Stimulated activated CD8-positive, alpha-beta memory T cell treated with anti-CD3 and anti-CD28 coated beads, Interleukin-15, amount 100 ng/mL, for 48 hours (primary cell): Measurements from ENCODE around the gene TAS2R60.
"Not testable (repeated sequence)": the region's sequence is repeated elsewhere in the genome, so short reads cannot be mapped to it uniquely, and the experiment has no call there.

Experiments used
- DNase-seq, 2 donors: peaks; one replicate each; pipeline ENCODE4 v3.0.0-alpha.2; 2020; ENCODE audit warnings: low read depth in 2 of 2

The TAS2R60 gene, protein sequence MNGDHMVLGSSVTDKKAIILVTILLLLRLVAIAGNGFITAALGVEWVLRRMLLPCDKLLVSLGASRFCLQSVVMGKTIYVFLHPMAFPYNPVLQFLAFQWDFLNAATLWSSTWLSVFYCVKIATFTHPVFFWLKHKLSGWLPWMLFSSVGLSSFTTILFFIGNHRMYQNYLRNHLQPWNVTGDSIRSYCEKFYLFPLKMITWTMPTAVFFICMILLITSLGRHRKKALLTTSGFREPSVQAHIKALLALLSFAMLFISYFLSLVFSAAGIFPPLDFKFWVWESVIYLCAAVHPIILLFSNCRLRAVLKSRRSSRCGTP

GRCh38 chr7:143443153-143443552 lies at the start of gene TAS2R60:
TAS2R60 (plus strand) TSS chr7:143443453; CDS start chr7:143443453, 0 bp downstream.
- DNase-seq, result no peak

- no peak for DNase-seq
These were observed 49.2 kb upstream of the TAS2R60 start for GRCh38 chr7:143394068-143394467.

DNA sequence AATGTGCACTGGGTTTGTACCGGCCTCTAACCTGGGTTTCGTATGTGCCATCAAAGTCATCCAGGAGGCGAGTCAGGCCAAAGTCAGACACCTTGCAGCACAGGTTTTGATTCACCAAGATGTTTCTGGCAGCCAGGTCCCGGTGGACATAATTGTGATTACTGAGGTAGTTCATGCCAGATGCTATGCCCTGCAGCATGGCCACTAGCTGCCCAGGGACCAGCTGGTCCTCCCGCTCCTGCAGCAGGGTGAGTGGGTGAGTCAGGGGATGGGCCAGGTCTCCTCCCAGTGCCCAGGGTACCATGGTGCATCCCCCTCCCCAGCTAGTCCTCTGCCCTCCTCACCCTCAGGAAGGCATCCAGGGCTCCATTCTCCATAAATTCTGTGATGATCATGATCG lies 48.5 kb upstream of the TAS2R60 start:
- no peak for DNase-seq

GRCh38 chr7:143395187-143396149 lies 47.8 kb upstream of the TAS2R60 start:
- DNase-seq, result no peak

- DNase-seq, result no peak
These were observed 47.1 kb upstream of the TAS2R60 start for GRCh38 chr7:143396182-143396581.

GRCh38 chr7:143396625-143397556 lies 46.4 kb upstream of the TAS2R60 start:
- no peak for DNase-seq

- no peak for DNase-seq
These were observed 45.3 kb upstream of the TAS2R60 start for GRCh38 chr7:143397710-143398530.

DNA sequence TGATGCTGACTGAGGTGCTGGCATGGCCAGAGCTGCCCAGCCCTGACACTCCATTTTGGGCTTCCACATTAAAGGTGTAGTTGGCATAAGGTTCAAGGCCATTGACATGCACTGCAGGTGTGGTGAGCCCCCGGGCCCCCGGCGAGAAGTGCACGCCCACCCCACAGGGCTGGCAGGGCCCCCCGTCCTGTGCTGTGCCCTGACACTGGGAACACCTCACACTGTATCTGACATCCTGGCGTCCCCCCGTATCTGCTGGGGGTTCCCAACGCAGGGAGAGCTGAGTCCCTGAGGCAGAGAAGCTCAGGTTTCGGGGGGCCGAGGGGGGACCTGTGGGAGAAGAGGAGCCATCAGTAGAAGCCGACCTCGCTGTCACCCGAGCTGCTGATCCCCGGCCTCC lies 44.6 kb upstream of the TAS2R60 start:
- no peak for DNase-seq

- DNase-seq, result no peak
These were observed 44.1 kb upstream of the TAS2R60 start for GRCh38 chr7:143399151-143399550.

- DNase-seq, result no peak
These were observed 43.6 kb upstream of the TAS2R60 start for GRCh38 chr7:143399642-143400041.

- DNase-seq, result no peak
These were observed 42.0 kb upstream of the TAS2R60 start for GRCh38 chr7:143401265-143401664.

GRCh38 chr7:143402233-143402632 lies 41.0 kb upstream of the TAS2R60 start:
- not testable (repeated sequence) for DNase-seq

DNA sequence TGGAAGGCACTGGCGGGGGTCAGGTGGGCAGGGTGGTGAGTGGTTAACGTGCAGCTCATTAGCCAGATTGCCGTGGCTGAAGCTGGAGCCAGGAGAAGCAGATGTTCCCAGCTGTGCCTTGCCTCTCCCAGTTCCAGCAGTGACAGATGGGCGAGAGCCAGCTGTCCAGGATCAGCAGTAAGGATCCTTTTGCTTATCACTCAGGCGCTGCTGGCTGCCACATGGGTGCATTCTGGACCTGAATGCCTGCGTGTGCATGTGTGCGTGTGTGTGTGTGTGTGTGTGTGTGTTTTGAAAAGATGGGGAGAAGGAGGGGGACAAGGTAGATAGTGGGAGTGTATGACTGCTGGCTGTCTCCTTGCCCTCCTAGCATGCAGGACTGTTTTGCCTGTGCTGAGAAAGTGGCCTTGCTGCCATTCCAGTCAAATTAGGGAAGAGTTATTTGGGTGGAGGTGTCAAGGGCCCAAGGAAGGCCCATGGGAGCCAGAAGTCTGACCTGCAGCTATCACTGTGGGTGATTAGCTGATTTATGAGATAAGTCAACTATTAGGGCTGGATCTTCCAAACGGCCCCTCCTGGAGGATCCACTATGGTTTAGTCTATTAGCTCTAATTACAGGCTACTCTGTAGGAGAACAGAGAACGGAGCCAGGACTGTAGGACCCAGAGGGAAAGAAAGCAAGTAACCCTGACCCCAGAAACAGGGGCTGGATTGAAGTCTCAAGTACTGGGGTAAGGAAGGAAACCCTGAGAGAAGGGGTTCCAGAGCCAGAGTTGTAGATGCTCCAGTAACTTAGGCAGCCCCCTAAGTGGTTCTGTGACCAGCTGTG lies 37.9 kb upstream of the TAS2R60 start:
- DNase-seq, result no peak

- no peak for DNase-seq
These were observed 37.3 kb upstream of the TAS2R60 start for GRCh38 chr7:143406002-143406357.

GRCh38 chr7:143407287-143408251 lies 35.7 kb upstream of the TAS2R60 start:
- DNase-seq, result no peak

- no peak for DNase-seq
These were observed 35.0 kb upstream of the TAS2R60 start for GRCh38 chr7:143408252-143408685.

GRCh38 chr7:143408686-143409561 lies 34.3 kb upstream of the TAS2R60 start, which contains the start of gene EPHA1:
EPHA1 (minus strand) TSS chr7:143408856; CDS start chr7:143408805, 51 bp downstream.
- peak in 1 of 2 donors; percentile 20 for DNase-seq
